Measurements from ENCODE around the gene PID1. TPM values are rescaled to one million over a fixed set of nuclear protein-coding genes. Genes with fewer than 3 reads are reported as not detected.

Gene PID1
- total and polyA plus RNA-seq, 4 donors = 13.3 to 52.0 (median 45.7) TPM

GRCh38 chr2:229296536-229296935 lies 25.4 kb upstream of the PID1 start (continued):
- TF ChIP-seq CTCF (IDR thresholded peaks at IDR 0.05; ENCODE audit: low read depth, low read length, missing input control) = no peak
- TF ChIP-seq YY1 (IDR thresholded peaks at IDR 0.05) = no peak
- TF ChIP-seq, protein P1, sequence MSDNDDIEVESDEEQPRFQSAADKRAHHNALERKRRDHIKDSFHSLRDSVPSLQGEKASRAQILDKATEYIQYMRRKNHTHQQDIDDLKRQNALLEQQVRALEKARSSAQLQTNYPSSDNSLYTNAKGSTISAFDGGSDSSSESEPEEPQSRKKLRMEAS (IDR thresholded peaks at IDR 0.05) = no peak
- no peak for TF ChIP-seq RXRA (IDR thresholded peaks at IDR 0.05)
- TF ChIP-seq, protein P2, sequence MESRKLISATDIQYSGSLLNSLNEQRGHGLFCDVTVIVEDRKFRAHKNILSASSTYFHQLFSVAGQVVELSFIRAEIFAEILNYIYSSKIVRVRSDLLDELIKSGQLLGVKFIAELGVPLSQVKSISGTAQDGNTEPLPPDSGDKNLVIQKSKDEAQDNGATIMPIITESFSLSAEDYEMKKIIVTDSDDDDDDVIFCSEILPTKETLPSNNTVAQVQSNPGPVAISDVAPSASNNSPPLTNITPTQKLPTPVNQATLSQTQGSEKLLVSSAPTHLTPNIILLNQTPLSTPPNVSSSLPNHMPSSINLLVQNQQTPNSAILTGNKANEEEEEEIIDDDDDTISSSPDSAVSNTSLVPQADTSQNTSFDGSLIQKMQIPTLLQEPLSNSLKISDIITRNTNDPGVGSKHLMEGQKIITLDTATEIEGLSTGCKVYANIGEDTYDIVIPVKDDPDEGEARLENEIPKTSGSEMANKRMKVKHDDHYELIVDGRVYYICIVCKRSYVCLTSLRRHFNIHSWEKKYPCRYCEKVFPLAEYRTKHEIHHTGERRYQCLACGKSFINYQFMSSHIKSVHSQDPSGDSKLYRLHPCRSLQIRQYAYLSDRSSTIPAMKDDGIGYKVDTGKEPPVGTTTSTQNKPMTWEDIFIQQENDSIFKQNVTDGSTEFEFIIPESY (IDR thresholded peaks at IDR 0.05) = no peak

- no peaks in the 10 kb centered on the region for H3K36me3 ChIP-seq (ENCODE audit: control insufficient read depth in 4 of 4, insufficient read depth in 3 of 4, low read depth in 1 of 4, low read length in 3 of 4)
- H3K27ac ChIP-seq (ENCODE audit: low read depth in 1 of 2, low read length in 2 of 2) = no peak overlapping the region
Measured at GRCh38 chr2:229296016-229296415, 24.9 kb upstream of the PID1 start.

More at GRCh38 chr2:229296016-229296415, 24.9 kb upstream of the PID1 start:
- no peaks in the 10 kb centered on the region for H3K27me3 ChIP-seq (ENCODE audit: control insufficient read depth in 4 of 4, insufficient read depth in 4 of 4, low read length in 3 of 4)
- DNase-seq (ENCODE audit: low spot score) = no peak
- H3K4me3 ChIP-seq (ENCODE audit: low read depth in 1 of 3, low read length in 3 of 3) = no peak overlapping the region
- no peak overlapping the region for H3K9ac ChIP-seq (ENCODE audit: low read depth in 1 of 2, low read length in 2 of 2)
- TF ChIP-seq, protein P1 (IDR thresholded peaks at IDR 0.05) = no peak
- TF ChIP-seq SP1 (IDR thresholded peaks at IDR 0.05) (no peak), RXRA (IDR thresholded peaks at IDR 0.05) (no peak), HNF4G (IDR thresholded peaks at IDR 0.05) (no peak), EGR1 (IDR thresholded peaks at IDR 0.05; ENCODE audit: low read depth in 2 of 2) (no peak), JUND (IDR thresholded peaks at IDR 0.05) (no peak), GABPA (IDR thresholded peaks at IDR 0.05 in 1 of 2, conservative IDR thresholded peaks at IDR 0.05 in 1 of 2) (no peak), RAD21 (IDR thresholded peaks at IDR 0.05) (no peak), HNF4A (conservative IDR thresholded peaks at IDR 0.05) (no peak), ATF3 (IDR thresholded peaks at IDR 0.05) (no peak), YY1 (IDR thresholded peaks at IDR 0.05) (no peak), FOXA1 (IDR thresholded peaks at IDR 0.05) (no peak), TAF1 (conservative IDR thresholded peaks at IDR 0.05) (no peak), FOXA2 (IDR thresholded peaks at IDR 0.05) (no peak), CTCF (IDR thresholded peaks at IDR 0.05; ENCODE audit: low read depth, low read length, missing input control) (no peak)
- TF ChIP-seq, protein P2 (IDR thresholded peaks at IDR 0.05) = no peak
- TF ChIP-seq, protein P3, sequence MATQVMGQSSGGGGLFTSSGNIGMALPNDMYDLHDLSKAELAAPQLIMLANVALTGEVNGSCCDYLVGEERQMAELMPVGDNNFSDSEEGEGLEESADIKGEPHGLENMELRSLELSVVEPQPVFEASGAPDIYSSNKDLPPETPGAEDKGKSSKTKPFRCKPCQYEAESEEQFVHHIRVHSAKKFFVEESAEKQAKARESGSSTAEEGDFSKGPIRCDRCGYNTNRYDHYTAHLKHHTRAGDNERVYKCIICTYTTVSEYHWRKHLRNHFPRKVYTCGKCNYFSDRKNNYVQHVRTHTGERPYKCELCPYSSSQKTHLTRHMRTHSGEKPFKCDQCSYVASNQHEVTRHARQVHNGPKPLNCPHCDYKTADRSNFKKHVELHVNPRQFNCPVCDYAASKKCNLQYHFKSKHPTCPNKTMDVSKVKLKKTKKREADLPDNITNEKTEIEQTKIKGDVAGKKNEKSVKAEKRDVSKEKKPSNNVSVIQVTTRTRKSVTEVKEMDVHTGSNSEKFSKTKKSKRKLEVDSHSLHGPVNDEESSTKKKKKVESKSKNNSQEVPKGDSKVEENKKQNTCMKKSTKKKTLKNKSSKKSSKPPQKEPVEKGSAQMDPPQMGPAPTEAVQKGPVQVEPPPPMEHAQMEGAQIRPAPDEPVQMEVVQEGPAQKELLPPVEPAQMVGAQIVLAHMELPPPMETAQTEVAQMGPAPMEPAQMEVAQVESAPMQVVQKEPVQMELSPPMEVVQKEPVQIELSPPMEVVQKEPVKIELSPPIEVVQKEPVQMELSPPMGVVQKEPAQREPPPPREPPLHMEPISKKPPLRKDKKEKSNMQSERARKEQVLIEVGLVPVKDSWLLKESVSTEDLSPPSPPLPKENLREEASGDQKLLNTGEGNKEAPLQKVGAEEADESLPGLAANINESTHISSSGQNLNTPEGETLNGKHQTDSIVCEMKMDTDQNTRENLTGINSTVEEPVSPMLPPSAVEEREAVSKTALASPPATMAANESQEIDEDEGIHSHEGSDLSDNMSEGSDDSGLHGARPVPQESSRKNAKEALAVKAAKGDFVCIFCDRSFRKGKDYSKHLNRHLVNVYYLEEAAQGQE (IDR thresholded peaks at IDR 0.05) = no peak
- no peaks in the 10 kb centered on the region for H3K4me1 ChIP-seq (ENCODE audit: control insufficient read depth in 4 of 4, insufficient read depth in 4 of 4, low read length in 3 of 4)
- no peaks in the 10 kb centered on the region for H3K9me3 ChIP-seq (ENCODE audit: control insufficient read depth in 4 of 4, low read length in 3 of 4)
